H1 (cell line): ENCODE results near the gene RRP1B. TPM values are rescaled to one million over a fixed set of nuclear protein-coding genes. Genes with fewer than 3 reads are reported as not detected.

ENCODE experiments used
- CTCF ChIA-PET: fragments of 300-600 bp; sonication (Branson Sonifier 250); formaldehyde crosslinking; loops from one replicate; lab custom pipeline; 2021; ENCODE audit not compliant: partially characterized antibody; lab: Charles Lee
- POLR2A ChIA-PET: fragments of 300-600 bp; sonication (Branson Sonifier 250); formaldehyde crosslinking; loops from one replicate; lab custom pipeline; 2021; ENCODE audit warnings: inconsistent platforms; ENCODE audit not compliant: partially characterized antibody; lab: Charles Lee
- DNase-seq, 2 experiments: peaks; one replicate each; pipeline versions ENCODE4 v3.0.0 to v3.0.0-alpha.2; 2010 to 2022; ENCODE audit warnings: low spot score in 2 of 2, low read depth in 1 of 2, mixed read lengths in 1 of 2
- FAIRE-seq: peaks from 2 replicates; lab custom pipeline; 2011; peaks lifted over from hg19 to GRCh38; lab: Jason Lieb, UNC
- H2AFZ ChIP-seq: 2 replicates; pipeline ENCODE4 v1.8.1; 2012; ENCODE audit warnings: low read length, inconsistent platforms
- H2AK5ac ChIP-seq: 2 replicates; pipeline ENCODE4 v1.6.1; 2013; ENCODE audit warnings: low read depth, low read length
- H2BK120ac ChIP-seq: replicated peaks from 2 replicates; pipeline ENCODE3; 2013; ENCODE audit warnings: low read depth, low read length, inconsistent platforms
- H2BK12ac ChIP-seq: 2 replicates; pipeline ENCODE4 v1.6.1; 2013; ENCODE audit warnings: low read depth, low read length
- H2BK15ac ChIP-seq: 2 replicates; pipeline ENCODE4 v1.6.1; 2013; ENCODE audit warnings: low read length
- H2BK20ac ChIP-seq: 2 replicates; pipeline ENCODE4 v1.6.1; 2013; ENCODE audit warnings: low read length
- H2BK5ac ChIP-seq: 2 replicates; pipeline ENCODE4 v1.6.1; 2013; ENCODE audit warnings: low read depth, low read length
- H3K14ac ChIP-seq: 2 replicates; pipeline ENCODE4 v1.6.1; 2013; ENCODE audit warnings: inconsistent platforms; ENCODE audit not compliant: insufficient read length
- H3K18ac ChIP-seq: 2 replicates; pipeline ENCODE4 v1.6.1; 2013; ENCODE audit warnings: low read length; ENCODE audit errors: extremely low read depth
- H3K23ac ChIP-seq: 2 replicates; pipeline ENCODE4 v1.6.1; 2013; ENCODE audit warnings: inconsistent platforms; ENCODE audit not compliant: insufficient read length
- H3K23me2 ChIP-seq: 2 replicates; pipeline ENCODE4 v1.6.1; 2013; ENCODE audit warnings: low read depth, low read length
- H3K27ac ChIP-seq: 2 replicates; pipeline ENCODE4 v1.6.1; 2011; ENCODE audit warnings: low read depth, low read length, inconsistent platforms
- H3K27me3 ChIP-seq, 4 experiments: replicated peaks in 1 of 4; 1 replicate in 1 of 4; 2 replicates in 3 of 4; pipeline versions ENCODE4 v1.6.1 to v1.8.1; 2011 to 2013; ENCODE audit warnings: low read length in 3 of 4, mild to moderate bottlenecking in 3 of 4, inconsistent platforms in 2 of 4, mixed read lengths in 2 of 4, moderate library complexity in 1 of 4; ENCODE audit not compliant: control insufficient read depth in 3 of 4, insufficient read depth in 3 of 4; ENCODE audit errors: extremely low read depth in 1 of 4
- H3K36me3 ChIP-seq, 4 experiments: 2 replicates each; pipeline versions ENCODE4 v1.6.1 to v1.8.1; 2011 to 2013; ENCODE audit warnings: mild to moderate bottlenecking in 4 of 4, low read length in 3 of 4, moderate library complexity in 2 of 4, control low read depth in 1 of 4, inconsistent platforms in 1 of 4; ENCODE audit not compliant: insufficient read depth in 4 of 4, control insufficient read depth in 2 of 4
- H3K4ac ChIP-seq: replicated peaks from 2 replicates; pipeline ENCODE3; 2013; ENCODE audit warnings: low read length, low read depth, mixed read lengths, inconsistent platforms; ENCODE audit not compliant: insufficient read length
- H3K4me1 ChIP-seq, 4 experiments: replicated peaks in 1 of 4; 1 replicate in 1 of 4; 2 replicates in 3 of 4; pipeline versions ENCODE4 v1.6.1 to v1.8.1; 2011 to 2013; ENCODE audit warnings: low read length in 3 of 4, inconsistent platforms in 2 of 4, mixed read lengths in 1 of 4; ENCODE audit not compliant: insufficient read depth in 4 of 4, control insufficient read depth in 3 of 4
- H3K4me2 ChIP-seq, 2 experiments: 2 replicates each; pipeline versions ENCODE4 v1.6.1 to v1.8.1; 2011 to 2013; ENCODE audit warnings: low read depth in 2 of 2, low read length in 2 of 2, control low read depth in 1 of 2, inconsistent platforms in 1 of 2, mild to moderate bottlenecking in 1 of 2; ENCODE audit not compliant: insufficient read depth in 1 of 2
- H3K4me3 ChIP-seq, 4 experiments: fragments of 200-600, 300-600 bp in 1 of 4; sonication (generic), shearing (Covaris generic), sonication (Bioruptor Twin) in 1 of 4; 2 replicates each; pipeline versions ENCODE4 v1.5.1 to v1.8.1; 2011 to 2016; ENCODE audit warnings: low read length in 4 of 4, low read depth in 3 of 4, control low read depth in 2 of 4, inconsistent platforms in 2 of 4, mild to moderate bottlenecking in 2 of 4, mixed read lengths in 1 of 4, moderate library complexity in 1 of 4; ENCODE audit not compliant: insufficient read depth in 2 of 4; ENCODE audit errors: extremely low read depth in 1 of 4
- H3K56ac ChIP-seq: replicated peaks from 2 replicates; pipeline ENCODE3; 2013; ENCODE audit warnings: low read depth, mild to moderate bottlenecking, mixed read lengths, low read length, inconsistent platforms; ENCODE audit not compliant: insufficient read length
- H3K79me1 ChIP-seq: 2 replicates; pipeline ENCODE4 v1.6.1; 2013; ENCODE audit warnings: low read depth, low read length, control low read depth
- H3K79me2 ChIP-seq, 2 experiments: 2 replicates each; pipeline versions ENCODE4 v1.6.1 to v1.8.1; 2012 to 2013; ENCODE audit warnings: low read length in 2 of 2, mild to moderate bottlenecking in 2 of 2, inconsistent platforms in 1 of 2; ENCODE audit not compliant: insufficient read depth in 2 of 2, control insufficient read depth in 1 of 2
- H3K9ac ChIP-seq, 4 experiments: replicated peaks in 1 of 4; 1 replicate in 1 of 4; 2 replicates in 3 of 4; pipeline versions ENCODE4 v1.6.1 to v1.8.1; 2011 to 2013; ENCODE audit warnings: low read depth in 3 of 4, low read length in 3 of 4, control low read depth in 2 of 4, mild to moderate bottlenecking in 2 of 4, moderate library complexity in 2 of 4, inconsistent platforms in 1 of 4; ENCODE audit errors: extremely low read depth in 1 of 4
- H3K9me3 ChIP-seq, 2 experiments: 2 replicates each; pipeline versions ENCODE4 v1.6.1 to v1.8.1; 2012 to 2013; ENCODE audit warnings: mild to moderate bottlenecking in 2 of 2, moderate library complexity in 2 of 2, control low read depth in 1 of 2, inconsistent platforms in 1 of 2, low read depth in 1 of 2, low read length in 1 of 2, mixed read lengths in 1 of 2; ENCODE audit not compliant: insufficient read depth in 2 of 2
- H4K20me1 ChIP-seq, 2 experiments: replicated peaks in 1 of 2; 2 replicates each; pipeline versions ENCODE3 to v1.8.1; 2011 to 2013; ENCODE audit warnings: inconsistent platforms in 2 of 2, low read length in 2 of 2, mild to moderate bottlenecking in 1 of 2; ENCODE audit not compliant: insufficient read depth in 2 of 2, control insufficient read depth in 1 of 2
- H4K5ac ChIP-seq: 2 replicates; pipeline ENCODE4 v1.6.1; 2013; ENCODE audit warnings: low read length, low read depth, mixed read lengths, inconsistent platforms; ENCODE audit not compliant: insufficient read length
- H4K8ac ChIP-seq: 2 replicates; pipeline ENCODE4 v1.8.0; 2013; ENCODE audit warnings: mild to moderate bottlenecking, moderate library complexity, low read length, inconsistent platforms; ENCODE audit not compliant: insufficient read depth; ENCODE audit errors: extremely low read depth
- H4K91ac ChIP-seq: replicated peaks from 2 replicates; pipeline ENCODE3; 2013; ENCODE audit warnings: low read length, mixed read lengths, inconsistent platforms; ENCODE audit not compliant: insufficient read length
- ATF2 ChIP-seq: IDR thresholded peaks from 2 replicates; pipeline ENCODE4 v1.6.1; 2012; ENCODE audit warnings: low read length, inconsistent platforms
- JUN ChIP-seq: IDR thresholded peaks from 2 replicates; pipeline ENCODE4 v1.6.1; 2011; ENCODE audit warnings: low read depth, mild to moderate bottlenecking, improper control_type of control experiment, low read length
- MAFK ChIP-seq: IDR thresholded peaks from 2 replicates; pipeline ENCODE4 v1.6.1; 2012; ENCODE audit warnings: low read depth, mild to moderate bottlenecking, improper control_type of control experiment, low read length
- NANOG ChIP-seq: IDR thresholded peaks from 2 replicates; pipeline ENCODE4 v1.6.1; 2011; ENCODE audit warnings: low read length, low read depth, mild to moderate bottlenecking, inconsistent platforms; ENCODE audit not compliant: insufficient read depth, poor library complexity, severe bottlenecking
- NRF1 ChIP-seq: IDR thresholded peaks from 2 replicates; pipeline ENCODE4 v1.6.1; 2011; ENCODE audit warnings: mild to moderate bottlenecking, low read depth, low read length, improper control_type of control experiment
- RAD21 ChIP-seq, 2 experiments: IDR thresholded peaks in 1 of 2; conservative IDR thresholded peaks in 1 of 2; 2 replicates each; pipeline ENCODE4 v1.6.1; 2011; ENCODE audit warnings: low read depth in 2 of 2, low read length in 2 of 2, improper control_type of control experiment in 1 of 2, inconsistent platforms in 1 of 2, mild to moderate bottlenecking in 1 of 2, moderate library complexity in 1 of 2
- SIRT6 ChIP-seq: IDR thresholded peaks from one replicate; pipeline ENCODE4 v1.7.1; 2012; ENCODE audit warnings: low read length, inconsistent platforms
- SP1 ChIP-seq: IDR thresholded peaks from 2 replicates; pipeline ENCODE4 v1.6.1; 2011; ENCODE audit warnings: low read depth, low read length
- SRF ChIP-seq: IDR thresholded peaks from 2 replicates; pipeline ENCODE4 v1.6.1; 2011; ENCODE audit warnings: mild to moderate bottlenecking, low read depth, low read length, moderate library complexity
- TAF1 ChIP-seq: IDR thresholded peaks from 2 replicates; pipeline ENCODE4 v1.6.1; 2011; ENCODE audit warnings: mild to moderate bottlenecking, low read depth, low read length
- TAF7 ChIP-seq: optimal IDR thresholded peaks from 2 replicates; pipeline ENCODE3; 2011; ENCODE audit warnings: low read depth, mild to moderate bottlenecking, inconsistent platforms, low read length, moderate library complexity, borderline replicate concordance
- TBP ChIP-seq: IDR thresholded peaks from 2 replicates; pipeline ENCODE4 v1.6.1; 2011; ENCODE audit warnings: low read depth, low read length, improper control_type of control experiment
- ZNF274 ChIP-seq: IDR thresholded peaks from 2 replicates; pipeline ENCODE4 v1.7.0; 2012; ENCODE audit warnings: low read length, borderline replicate concordance; ENCODE audit errors: extremely low read depth
- WGBS, 2 experiments: shearing (Covaris generic) in 1 of 2; methylation state at CpG; one replicate each; pipeline versions ENCODE4 v1.1.6 to v1.1.7; 2013 to 2015; ENCODE audit warnings: low lambda C conversion rate in 2 of 2, mixed read lengths in 2 of 2, inconsistent platforms in 1 of 2, low coverage in 1 of 2, missing lambda C conversion rate in 1 of 2; ENCODE audit not compliant: insufficient replicate concordance in 2 of 2, insufficient coverage in 1 of 2, insufficient read length in 1 of 2; ENCODE audit errors: extremely low coverage in 1 of 2, missing lambda C conversion rate in 1 of 2; 5-methylcytosine and 5-hydroxymethylcytosine counted together
- polyA plus RNA-seq, 7 experiments: library from polyadenylated mRNA; depleted of rRNA in 3 of 7; stranded (reverse) in 5 of 7; unstranded in 2 of 7; fragments of >200 nt in 5 of 7; fragments of 200-250 nt in 2 of 7; gene quantifications; 1 replicate in 5 of 7; 2 replicates in 1 of 7; 4 replicates in 1 of 7; pipeline versions ENCODE4 v1.2.1 to v1.2.3, GENCODE V29; 2011 to 2013; ENCODE audit warnings: missing spikeins in 2 of 7, mixed read lengths in 2 of 7
- total RNA-seq: library from RNA; stranded (reverse); fragmentation: NEBNext Ultra II Directional; extraction: Animal tissue kit (Norgen Biotek cat#: 25700); gene quantifications from 2 replicates; pipeline ENCODE4 v1.2.1, GENCODE V29; 2021

The RRP1B gene
- total and polyA plus RNA-seq, 2 of the 8 experiments (the other 6 are each of a cell fraction or from before 2014, with no cell fraction given): 25.8 to 97.3 TPM

- Histone ChIP-seq H3K79me2 (peaks cover 0 to 34% of the 10 kb centered on the region in 2 experiments; a peak in 3 of 4 replicates), H4K5ac (no peak overlapping the region), H3K9ac (no peak overlapping the region), H4K8ac (0 out of 2 replicates have a peak overlapping the region, but pooled peaks have one; percentile 3), H3K4ac (no peak overlapping the region), H3K79me1 (peaks cover 2% of the 10 kb centered on the region; the same call in 1 of the 2 replicates), H3K14ac (no peak overlapping the region), H2BK12ac (no peak overlapping the region), H3K4me3 (no peak overlapping the region), H2AK5ac (no peak overlapping the region), H3K23ac (no peak overlapping the region), H4K91ac (no peak overlapping the region), H3K18ac (no peak overlapping the region), H3K4me2 (no peak overlapping the region), H3K36me3 (no peaks in the 10 kb centered on the region), H3K27me3 (no peaks in the 10 kb centered on the region), H2BK120ac (no peak overlapping the region), H3K23me2 (peaks cover 9% of the 10 kb centered on the region; the same call in 1 of the 2 replicates), H2BK15ac (no peak overlapping the region), H3K56ac (no peak overlapping the region), H3K4me1 (peaks cover 0 to 10% (median 6%) of the 10 kb centered on the region in 4 experiments; a peak in 6 of 7 replicates), H2AFZ (no peak overlapping the region), H4K20me1 (peaks cover 4 to 20% of the 10 kb centered on the region in 2 experiments), H3K9me3 (no peaks in the 10 kb centered on the region), H2BK20ac (no peak overlapping the region), H3K27ac (no peak overlapping the region), H2BK5ac (no peak overlapping the region)
- WGBS, 2 experiments: 70% methylated on average over 10 of the region's 10 CpGs; no CpG with 5 or more reads in 1 of the 2 experiments
- POLR2A ChIA-PET: interaction anchor here (0.9 to 6.8 kb wide), 2 partner anchors 12 to 15 kb away, joined by 3 to 41 read pairs; partner anchors contain the start of gene PDXK
- FAIRE-seq (no peak), DNase-seq (no peak)
- CTCF ChIA-PET: no interaction called here
- TF ChIP-seq SIRT6 (no peak), ATF2 (no peak), RAD21 (IDR thresholded peaks at IDR 0.05 in 1 of 2, conservative IDR thresholded peaks at IDR 0.05 in 1 of 2; ENCODE audit: low read depth in 2 of 2, low read length in 2 of 2) (no peak), JUN (no peak), TAF7 (no peak), ZNF274 (no peak), NRF1 (no peak), TAF1 (no peak), MAFK (no peak), SRF (no peak), NANOG (no peak), SP1 (no peak), TBP (no peak)
Measured at GRCh38 chr21:43733060-43733459, 73.7 kb downstream of the RRP1B start.
